ENCODE data around the gene AMPD2. TPM values are rescaled to one million over a fixed set of nuclear protein-coding genes. Genes with fewer than 3 reads are reported as not detected.

Gene AMPD2
- total and polyA plus RNA-seq, 3 donors from 2014 or later, result 35.0 to 54.5 (median 54.4) TPM

DNA sequence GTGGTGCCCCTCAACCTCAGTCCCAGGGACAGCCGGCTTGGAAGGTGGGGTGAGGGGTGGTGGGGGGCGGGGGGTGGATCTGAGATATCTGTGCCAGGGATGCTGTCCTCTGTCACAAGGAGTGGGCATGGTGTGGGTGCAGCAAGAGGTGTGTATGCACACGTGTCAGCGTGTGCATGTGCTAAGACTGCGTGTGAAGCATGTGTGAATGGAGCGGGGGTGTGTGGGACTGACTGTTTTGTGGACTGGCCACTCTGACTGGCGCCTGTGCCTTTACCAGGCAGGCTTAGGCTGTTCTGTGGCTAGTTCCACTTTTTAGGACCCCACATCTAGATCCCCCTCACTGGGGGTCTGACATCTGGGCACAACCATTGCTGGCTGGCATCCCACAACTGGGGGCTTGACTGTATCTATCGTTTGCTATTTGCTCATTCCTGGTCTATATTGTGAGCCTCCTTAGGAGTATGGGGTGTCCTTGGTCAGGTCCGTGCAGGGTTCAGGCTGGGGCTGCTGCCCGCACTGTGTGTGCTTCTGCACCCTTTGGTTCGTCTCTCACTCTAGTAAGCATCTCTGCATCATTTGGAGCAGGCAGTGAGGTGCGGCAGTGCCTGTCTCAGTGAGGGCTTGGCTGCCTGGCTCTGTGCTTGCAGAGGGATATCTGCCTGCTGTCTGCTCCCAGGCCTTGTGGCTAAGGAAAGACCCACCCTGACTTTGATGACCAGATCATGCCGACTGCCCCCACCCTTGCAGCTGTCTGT, 1.9 kb downstream of the AMPD2 start:
- H3K4me1 ChIP-seq, result peaks cover 38% of the 10 kb centered on the region
- peak overlapping the region in 1 of 2 donors; percentile 68 for H3K27ac ChIP-seq
- WGBS, 2 donors, result 43 to 46% methylated on average over 5 to 13 of the region's 13 CpGs
- H3K27me3 ChIP-seq, result no peaks in the 10 kb centered on the region
- H3K4me3 ChIP-seq, result peak overlapping the region; percentile 64 to 80
- DNase-seq, result no peak
- no peaks in the 10 kb centered on the region for H3K9me3 ChIP-seq
- TF ChIP-seq POLR2A (IDR thresholded peaks at IDR 0.05), result no peak
- TF ChIP-seq, protein P1, sequence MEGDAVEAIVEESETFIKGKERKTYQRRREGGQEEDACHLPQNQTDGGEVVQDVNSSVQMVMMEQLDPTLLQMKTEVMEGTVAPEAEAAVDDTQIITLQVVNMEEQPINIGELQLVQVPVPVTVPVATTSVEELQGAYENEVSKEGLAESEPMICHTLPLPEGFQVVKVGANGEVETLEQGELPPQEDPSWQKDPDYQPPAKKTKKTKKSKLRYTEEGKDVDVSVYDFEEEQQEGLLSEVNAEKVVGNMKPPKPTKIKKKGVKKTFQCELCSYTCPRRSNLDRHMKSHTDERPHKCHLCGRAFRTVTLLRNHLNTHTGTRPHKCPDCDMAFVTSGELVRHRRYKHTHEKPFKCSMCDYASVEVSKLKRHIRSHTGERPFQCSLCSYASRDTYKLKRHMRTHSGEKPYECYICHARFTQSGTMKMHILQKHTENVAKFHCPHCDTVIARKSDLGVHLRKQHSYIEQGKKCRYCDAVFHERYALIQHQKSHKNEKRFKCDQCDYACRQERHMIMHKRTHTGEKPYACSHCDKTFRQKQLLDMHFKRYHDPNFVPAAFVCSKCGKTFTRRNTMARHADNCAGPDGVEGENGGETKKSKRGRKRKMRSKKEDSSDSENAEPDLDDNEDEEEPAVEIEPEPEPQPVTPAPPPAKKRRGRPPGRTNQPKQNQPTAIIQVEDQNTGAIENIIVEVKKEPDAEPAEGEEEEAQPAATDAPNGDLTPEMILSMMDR (IDR thresholded peaks at IDR 0.05), result no peak
- H3K36me3 ChIP-seq (ENCODE audit: low read depth, missing control alignments), result no peaks in the 10 kb centered on the region
- intact Hi-C loops (cut with DNase I; ENCODE audit: low total_unique reads), result no loop called here

DNA sequence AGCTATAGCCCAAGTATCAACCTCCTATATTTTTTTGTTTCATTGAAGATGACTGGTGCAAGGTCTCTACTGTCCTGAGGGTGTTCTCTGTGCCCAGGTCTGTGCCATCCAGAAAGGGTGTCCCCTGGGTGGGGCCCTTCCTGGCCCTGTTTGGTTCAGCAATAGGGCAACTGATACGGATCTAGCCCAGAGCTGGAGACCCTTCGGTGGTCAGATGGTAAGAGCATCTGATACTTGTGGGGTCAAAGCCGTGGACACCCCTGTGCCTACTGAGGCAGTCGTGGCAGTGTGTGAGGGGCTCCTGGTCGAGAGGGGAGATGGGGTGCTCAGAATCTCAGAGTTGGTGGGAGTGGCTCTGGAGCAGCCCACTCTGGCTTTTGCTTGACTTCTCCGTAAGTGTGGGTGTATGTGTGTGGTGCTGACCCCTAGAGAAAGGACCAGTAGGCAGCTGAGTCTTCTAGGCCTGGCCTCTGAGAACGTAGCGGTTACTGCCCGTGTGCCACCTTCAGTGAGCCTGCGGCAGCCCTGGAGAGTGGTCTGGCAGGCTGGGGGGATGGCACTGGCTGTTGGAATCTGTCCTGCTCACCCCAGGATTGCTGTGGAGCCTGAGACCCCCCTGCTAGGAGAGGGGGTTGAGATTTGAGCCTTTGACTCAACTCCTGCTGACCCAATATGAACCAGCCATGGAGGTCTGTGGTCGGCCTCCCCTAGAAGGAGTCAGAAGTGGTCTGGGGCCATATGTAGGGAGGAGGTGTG, 2.7 kb downstream of the AMPD2 start:
- TF ChIP-seq, protein P1 (IDR thresholded peaks at IDR 0.05), result no peak
- TF ChIP-seq POLR2A (IDR thresholded peaks at IDR 0.05), result no peak
- Histone ChIP-seq H3K4me3 (no peak overlapping the region), H3K9me3 (no peaks in the 10 kb centered on the region), H3K27ac (no peak overlapping the region), H3K4me1 (peaks cover 38% of the 10 kb centered on the region), H3K36me3 (ENCODE audit: low read depth, missing control alignments) (no peaks in the 10 kb centered on the region), H3K27me3 (no peaks in the 10 kb centered on the region)
- WGBS, 2 donors, result 87 to 91% methylated on average over 10 to 11 of the region's 11 CpGs
- intact Hi-C loops (cut with DNase I; ENCODE audit: low total_unique reads), result no loop called here
- no peak for DNase-seq

DNA sequence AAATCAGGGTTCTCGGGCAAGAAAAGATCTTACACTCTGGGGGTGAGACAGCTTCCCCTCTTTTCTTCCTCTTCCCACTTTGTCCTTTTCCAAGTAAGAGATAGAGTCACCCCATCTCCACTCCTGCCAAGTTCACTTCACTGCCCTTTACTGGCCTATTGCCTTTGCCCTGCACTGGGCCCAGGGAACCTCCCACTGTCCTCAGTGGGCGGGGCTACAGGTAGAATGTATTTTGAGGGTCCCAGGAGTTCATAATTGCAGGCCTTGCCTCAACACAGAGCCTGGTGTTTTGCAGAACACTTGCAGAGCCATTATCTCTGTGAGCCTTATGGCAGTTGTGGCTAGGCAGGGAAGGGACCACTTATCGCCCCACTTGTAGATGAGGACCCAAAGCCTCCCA, 3.3 kb downstream of the AMPD2 start:
- no peaks in the 10 kb centered on the region for H3K27me3 ChIP-seq
- no peak for DNase-seq
- H3K4me3 ChIP-seq, result no peak overlapping the region
- H3K36me3 ChIP-seq (ENCODE audit: low read depth, missing control alignments), result no peaks in the 10 kb centered on the region
- intact Hi-C loops (cut with DNase I; ENCODE audit: low total_unique reads), result no loop called here
- H3K4me1 ChIP-seq, result peaks cover 38% of the 10 kb centered on the region
- TF ChIP-seq, protein P1 (IDR thresholded peaks at IDR 0.05), result no peak
- TF ChIP-seq POLR2A (IDR thresholded peaks at IDR 0.05), result no peak
- no peak overlapping the region for H3K27ac ChIP-seq
- no peaks in the 10 kb centered on the region for H3K9me3 ChIP-seq
- 90 to 92% methylated on average over 3 of the region's 3 CpGs for WGBS, 2 donors

DNA sequence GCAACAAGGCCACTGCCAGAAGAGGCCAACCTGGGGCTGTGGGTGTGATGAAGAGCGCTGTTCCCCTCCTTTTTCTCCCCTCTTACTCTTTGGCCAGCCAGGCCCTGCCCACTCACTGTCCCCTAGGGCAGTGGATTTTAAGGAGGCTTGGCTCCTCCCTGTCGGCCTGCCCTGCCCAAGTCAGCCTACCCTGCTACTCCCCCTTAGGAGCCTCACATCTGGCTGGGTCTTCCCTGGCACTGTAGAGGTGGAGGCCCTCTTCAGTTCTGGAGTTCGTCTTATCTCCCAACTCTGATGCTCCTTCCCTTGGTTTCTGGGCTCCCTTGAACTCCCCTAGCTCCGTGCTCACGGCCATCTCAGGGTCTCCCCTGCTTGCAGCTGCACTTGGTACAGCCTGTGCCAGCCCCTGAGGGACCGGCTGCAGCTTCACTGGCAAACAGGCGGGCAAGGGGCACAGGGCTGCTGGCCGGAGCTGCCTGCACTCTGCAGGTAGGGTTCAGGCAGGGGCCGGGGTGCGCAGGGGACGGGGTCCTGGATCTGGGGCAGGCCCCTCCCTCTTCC, 4.0 kb downstream of the AMPD2 start:
- no peak overlapping the region for H3K27ac ChIP-seq
- DNase-seq, result no peak
- intact Hi-C loops (cut with DNase I; ENCODE audit: low total_unique reads), result no loop called here
- no peaks in the 10 kb centered on the region for H3K36me3 ChIP-seq (ENCODE audit: low read depth, missing control alignments)
- 61 to 80% methylated on average over 5 to 11 of the region's 11 CpGs for WGBS, 2 donors
- TF ChIP-seq, protein P1 (IDR thresholded peaks at IDR 0.05), result no peak
- no peak for TF ChIP-seq POLR2A (IDR thresholded peaks at IDR 0.05)
- H3K9me3 ChIP-seq, result no peaks in the 10 kb centered on the region
- no peaks in the 10 kb centered on the region for H3K27me3 ChIP-seq
- H3K4me3 ChIP-seq, result no peak overlapping the region
- H3K4me1 ChIP-seq, result peaks cover 38% of the 10 kb centered on the region

Data from testis (tissue), 3 donors.